NCI-H774 (cell line): ENCODE data around the gene SYCN.
"Not testable (repeated sequence)": the region's sequence is repeated elsewhere in the genome, so short reads cannot be mapped to it uniquely, and the experiment has no call there.

Experiments used
- DNase-seq: peaks from one replicate; lab custom pipeline; 2025; lab: John Stamatoyannopoulos, UW

Gene SYCN

DNA sequence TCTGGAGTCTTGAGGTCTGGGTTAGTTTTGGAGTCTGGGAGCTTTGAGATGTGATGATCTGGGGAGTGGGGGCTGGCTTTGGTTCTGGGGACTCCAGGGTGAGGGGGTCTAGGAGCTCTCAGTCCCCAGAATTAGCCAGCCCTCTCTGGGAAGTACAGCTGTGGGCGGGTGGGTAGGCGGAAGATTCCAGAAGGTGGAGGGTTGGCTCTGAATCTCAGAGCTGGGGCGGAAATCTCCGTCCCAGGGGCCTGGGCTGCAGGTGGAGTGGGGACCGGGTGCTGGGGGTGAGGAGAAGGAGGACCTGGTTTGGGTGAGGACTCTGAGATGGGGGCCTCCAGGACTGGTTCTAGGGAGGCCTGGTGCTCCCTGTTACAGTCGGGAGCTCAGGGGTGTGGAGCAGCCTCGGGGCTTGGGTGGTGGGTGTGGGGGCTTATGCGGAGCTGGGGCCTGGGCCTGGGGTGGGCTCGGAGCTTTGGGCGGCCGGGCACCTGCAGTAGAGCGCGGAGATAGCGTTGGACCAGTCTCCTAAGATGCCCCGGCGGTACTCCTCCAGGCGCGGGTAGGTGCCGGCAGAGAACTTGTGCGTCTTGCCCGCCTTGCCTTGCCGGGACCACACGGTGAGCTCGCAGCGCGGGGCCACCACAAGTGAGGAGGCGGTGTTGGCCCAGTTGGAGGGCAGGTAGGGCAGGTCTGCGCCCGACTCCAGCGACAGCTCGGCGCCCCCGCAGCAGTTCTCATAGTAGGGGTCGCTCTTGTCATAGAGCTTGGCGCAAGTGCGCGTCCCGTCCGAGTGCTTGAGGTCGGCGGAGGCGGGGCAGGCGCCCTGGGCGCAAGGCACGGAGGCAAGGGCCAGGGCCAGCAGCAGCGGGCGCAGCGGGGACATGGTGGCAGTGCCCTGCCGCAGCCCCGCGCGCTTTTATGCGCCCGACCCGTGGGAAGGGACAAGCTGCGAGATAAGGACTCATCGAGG is at the start of gene SYCN:
TSS of gene SYCN (minus strand) at position 892 of the 970 bp plus-strand sequence. CDS start at position 883, 9 bp downstream.
- DNase-seq = no peak

- DNase-seq = no peak
Measured at GRCh38 chr19:39253374-39254149, 49.5 kb upstream of the SYCN start.

- no peak for DNase-seq
Measured at GRCh38 chr19:39252458-39252857, 48.4 kb upstream of the SYCN start.

DNA sequence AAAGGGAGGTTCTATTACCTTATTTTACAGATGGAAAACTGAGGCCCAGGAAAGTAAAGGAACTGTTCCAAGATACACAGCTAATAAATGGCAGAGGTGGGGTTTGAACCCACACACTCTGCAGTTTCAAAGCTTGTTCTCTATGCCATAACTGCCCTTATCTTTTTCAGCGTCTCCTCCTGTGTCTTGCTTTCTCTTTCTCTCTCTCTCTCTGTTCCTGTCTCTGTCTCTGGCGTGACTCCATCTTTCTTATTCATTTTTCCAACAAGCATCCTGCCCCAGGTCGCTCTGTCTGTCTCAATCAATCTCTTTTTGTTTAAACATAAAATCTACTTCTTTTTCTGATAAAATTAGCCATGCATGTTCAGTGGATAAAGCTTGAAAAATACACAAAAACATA is 47.8 kb upstream of the SYCN start:
- no peak for DNase-seq

DNA sequence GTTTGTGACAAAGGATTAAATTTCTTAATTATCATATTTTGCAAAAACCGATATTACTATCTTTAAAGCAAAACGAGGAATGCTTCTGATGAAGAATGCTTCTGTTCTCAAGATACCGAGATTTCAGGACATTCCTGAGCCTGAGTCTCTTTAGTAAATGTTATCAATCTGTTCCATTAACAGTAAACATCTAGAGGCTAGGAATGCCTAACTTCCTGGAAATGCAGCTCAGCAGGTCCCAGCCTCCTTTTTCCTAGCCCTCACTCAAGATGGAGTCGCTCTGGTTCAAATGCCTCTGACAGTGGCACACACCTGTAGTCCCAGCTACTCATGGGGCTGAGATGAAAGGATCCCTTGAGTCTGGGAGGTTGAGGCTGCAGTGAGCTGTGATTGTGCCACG is 47.0 kb upstream of the SYCN start:
- DNase-seq = no peak

GRCh38 chr19:39248806-39249205 is 44.7 kb upstream of the SYCN start, which contains the start of gene IFNL4:
Gene IFNL4 (minus strand): TSS chr19:39248856.
- no peak for DNase-seq

GRCh38 chr19:39247701-39248664 is 43.9 kb upstream of the SYCN start:
- DNase-seq = no peak

GRCh38 chr19:39246951-39247669 is 43.0 kb upstream of the SYCN start:
- DNase-seq = no peak

DNA sequence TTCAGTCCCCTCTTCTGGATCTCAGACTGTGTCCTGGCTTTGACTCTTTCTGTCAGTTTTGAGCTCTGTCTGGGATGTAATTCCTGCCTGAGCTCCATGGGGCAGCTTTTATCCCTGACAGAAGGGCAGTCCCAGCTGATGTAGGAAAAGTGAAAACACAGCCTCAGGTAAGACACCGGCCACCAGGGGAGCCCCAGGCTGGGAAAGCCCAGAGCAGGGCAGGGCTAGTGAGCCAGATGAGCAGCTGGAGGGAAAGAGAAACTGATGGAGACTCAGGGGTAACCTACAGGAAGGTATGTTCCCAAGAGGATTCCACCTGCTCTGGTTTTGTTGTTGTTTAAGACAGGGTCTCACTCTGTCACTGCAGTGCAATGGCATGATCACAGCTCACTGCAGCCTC is 41.1 kb upstream of the SYCN start:
- DNase-seq = not testable (repeated sequence)

DNA sequence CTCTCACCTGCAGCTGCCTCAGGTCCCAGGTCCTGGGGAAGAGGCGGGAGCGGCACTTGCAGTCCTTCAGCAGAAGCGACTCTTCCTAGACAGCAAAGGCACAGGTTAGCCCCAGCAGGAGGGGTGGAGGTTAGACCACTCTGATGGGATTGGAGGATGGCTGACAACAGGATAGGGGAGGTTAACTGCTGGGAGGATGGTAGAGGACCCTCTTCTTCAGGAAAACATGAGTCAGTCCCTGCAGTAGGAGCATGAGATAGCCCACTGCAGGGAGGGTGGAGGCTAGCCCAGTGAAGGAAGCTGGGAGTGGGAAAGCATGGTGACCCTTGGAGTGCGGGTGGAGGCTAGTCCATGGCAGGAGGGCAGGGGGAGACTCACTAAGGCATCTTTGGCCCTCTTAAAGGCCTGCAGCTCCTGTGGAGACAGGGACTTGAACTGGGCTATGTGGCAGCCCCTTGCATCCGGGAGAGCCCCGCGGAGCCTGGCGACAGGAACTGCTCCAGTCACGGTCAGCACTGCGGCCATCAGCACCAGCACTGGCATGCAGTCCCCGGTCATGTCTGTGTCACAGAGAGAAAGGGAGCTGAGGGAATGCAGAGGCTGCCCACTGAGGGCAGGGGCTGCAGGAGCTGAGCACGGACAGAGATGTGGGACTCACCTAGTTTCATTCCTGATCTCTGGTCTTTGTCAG is 40.5 kb upstream of the SYCN start, which contains the start of gene IFNL3:
TSS of gene IFNL3 (minus strand) at position 597 of the 691 bp plus-strand sequence. CDS start at position 558, 39 bp downstream.
- not testable (repeated sequence) for DNase-seq

DNA sequence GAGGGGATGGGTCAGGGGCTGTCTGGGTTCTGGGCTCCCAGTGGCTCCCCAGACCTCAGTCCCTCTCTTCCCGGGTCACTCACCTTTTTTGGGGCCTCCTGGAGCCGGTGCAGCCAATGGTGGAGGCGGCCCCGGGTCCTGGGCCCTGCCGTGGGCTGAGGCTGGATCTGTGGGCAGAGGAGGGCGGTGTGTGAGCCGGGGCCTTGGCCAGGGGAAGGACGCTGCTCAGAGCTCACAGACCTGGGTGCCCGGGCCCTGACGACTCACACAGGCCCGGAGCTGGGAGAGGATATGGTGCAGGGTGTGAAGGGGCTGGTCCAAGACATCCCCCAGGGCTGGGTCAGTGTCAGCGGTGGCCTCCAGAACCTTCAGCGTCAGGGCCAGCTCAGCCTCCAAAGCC is 39.7 kb upstream of the SYCN start:
- not testable (repeated sequence) for DNase-seq

DNA sequence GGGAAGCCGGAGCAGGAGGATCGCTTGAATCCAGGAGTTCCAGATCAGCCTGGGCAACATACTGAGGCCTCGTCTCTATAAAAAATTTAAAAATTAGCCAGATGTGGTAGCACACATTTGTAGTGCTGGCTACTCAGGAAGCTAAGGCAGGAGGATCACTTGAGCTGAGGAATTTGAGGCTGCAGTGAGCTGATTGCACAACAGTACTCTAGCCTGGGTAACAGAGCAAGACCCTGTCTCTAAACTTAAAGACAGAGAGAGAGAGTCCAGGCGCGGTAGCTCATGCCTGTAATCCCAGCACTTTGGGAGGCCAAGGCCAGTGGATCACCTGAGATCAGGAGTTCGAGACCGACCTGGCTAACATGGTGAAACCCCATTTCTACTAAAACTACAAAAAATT is 36.4 kb upstream of the SYCN start:
- no peak for DNase-seq

DNA sequence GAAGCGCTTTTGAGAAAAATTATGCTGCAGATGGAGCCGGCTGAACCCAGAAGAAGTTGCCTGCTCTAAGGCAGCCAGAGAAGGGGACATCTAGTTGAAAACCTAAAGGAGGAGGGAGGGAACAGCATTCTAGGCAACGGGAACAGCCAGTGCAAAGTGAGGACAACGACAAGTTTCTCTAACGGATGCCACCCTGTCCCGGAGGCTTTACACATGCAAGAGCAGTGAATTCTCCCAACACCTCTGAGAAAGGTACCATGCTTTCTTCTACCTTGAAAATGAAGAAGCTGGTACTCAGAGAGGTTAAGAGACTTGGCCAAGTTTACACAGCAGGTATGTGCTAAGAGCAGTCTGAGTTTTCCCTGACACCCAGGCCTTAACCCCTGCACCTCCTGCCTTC is 34.9 kb upstream of the SYCN start:
- DNase-seq = no peak

GRCh38 chr19:39238209-39238608 is 34.1 kb upstream of the SYCN start:
- no peak for DNase-seq

- peak; percentile 32 for DNase-seq
Measured at GRCh38 chr19:39237200-39238184, 33.4 kb upstream of the SYCN start.

DNA sequence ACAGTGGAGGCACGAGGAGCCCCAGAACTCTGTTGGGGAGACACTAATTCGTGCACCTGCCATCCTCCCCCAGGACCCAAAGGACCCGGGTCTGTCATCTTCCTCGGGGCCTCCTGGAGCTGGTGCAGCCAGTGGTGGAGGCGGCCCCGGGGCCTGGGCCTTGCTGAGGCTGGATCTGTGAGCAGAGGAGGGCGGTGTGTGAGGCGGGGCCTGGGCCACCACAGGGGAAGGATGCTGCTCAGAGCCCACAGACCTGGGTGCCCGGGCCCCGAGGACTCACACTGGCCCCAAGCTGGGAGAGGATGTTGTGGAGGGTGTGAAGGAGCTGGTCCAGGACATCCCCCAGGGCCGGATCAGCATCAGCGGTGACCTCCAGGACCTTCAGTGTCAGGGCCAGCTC is 32.5 kb upstream of the SYCN start:
- DNase-seq = no peak

GRCh38 chr19:39232708-39233107 is 28.6 kb upstream of the SYCN start:
- no peak for DNase-seq

DNA sequence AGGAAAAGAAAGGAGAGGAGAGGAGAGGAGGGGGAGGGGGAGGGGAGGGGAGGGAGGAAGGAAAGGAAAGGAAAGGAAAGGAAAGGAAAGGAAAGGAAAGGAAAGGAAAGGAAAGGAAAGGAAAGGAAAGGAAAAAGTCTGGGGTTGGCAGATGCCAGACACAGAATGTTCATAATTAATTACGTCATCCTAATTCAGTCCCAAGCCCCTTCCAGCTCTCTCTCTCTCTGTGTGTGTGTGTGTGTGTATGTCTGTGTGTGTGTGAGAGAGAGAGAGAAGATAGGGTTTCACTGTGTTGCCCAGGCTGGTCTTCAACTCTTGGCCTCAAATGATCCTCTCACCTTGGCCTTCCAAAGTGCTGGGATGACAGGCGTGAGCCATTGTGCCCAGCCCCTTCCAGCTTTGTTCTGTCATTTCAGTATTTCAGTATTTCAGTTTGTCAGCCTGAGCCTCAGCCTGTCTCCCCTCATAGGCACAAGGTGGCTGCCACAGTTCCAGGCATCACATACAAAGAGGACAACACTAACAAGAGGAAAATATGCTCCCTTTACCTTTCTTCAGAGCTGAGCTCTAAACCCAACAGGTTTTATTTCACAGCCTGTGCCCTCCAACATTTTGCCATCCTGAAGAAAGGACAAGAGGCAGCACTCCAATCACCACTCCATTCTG is 26.2 kb upstream of the SYCN start:
- no peak for DNase-seq
